ENCODE data around the gene SHISA4.

DNA sequence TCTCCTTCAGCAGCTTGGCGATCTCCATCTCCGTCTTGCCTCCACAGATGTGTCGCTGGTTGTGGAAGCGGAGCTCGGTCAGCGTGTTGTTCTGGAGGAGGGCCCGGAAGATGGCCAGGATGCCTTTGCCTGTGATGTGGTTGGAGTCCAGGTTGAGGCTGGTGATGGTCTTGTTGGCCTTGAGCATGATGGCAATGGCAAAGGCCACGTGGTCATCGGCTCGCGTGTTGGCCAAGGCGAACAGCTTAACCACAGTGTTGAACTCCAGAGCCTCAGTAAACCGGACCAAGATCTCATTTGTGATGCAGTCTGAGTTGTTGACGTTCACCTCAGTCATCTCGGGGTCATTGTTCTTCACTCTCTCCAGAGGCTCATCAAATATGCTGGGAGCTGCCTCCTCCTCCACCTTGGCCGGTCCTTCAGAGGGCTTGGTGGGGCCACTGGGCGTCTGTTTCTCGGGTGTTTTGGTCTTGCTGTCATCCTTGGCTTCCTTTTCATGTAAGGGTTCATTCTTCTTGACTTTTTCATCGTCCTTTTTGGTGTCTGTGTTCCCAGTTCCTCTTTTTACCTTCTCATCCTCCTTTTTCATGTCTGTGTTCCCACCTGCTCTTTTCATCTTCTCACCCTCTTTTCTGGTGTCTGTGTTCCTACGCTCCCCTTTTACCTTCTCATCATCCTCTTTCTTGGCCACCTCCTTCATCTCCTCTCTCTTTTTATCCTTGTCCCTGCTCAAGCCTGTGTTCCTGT is 11.2 kb downstream of the SHISA4 start:
- no peak for TF ChIP-seq POLR2AphosphoS5 (IDR thresholded peaks at IDR 0.05; ENCODE audit: low read depth, low read length)
- TF ChIP-seq, protein P1, sequence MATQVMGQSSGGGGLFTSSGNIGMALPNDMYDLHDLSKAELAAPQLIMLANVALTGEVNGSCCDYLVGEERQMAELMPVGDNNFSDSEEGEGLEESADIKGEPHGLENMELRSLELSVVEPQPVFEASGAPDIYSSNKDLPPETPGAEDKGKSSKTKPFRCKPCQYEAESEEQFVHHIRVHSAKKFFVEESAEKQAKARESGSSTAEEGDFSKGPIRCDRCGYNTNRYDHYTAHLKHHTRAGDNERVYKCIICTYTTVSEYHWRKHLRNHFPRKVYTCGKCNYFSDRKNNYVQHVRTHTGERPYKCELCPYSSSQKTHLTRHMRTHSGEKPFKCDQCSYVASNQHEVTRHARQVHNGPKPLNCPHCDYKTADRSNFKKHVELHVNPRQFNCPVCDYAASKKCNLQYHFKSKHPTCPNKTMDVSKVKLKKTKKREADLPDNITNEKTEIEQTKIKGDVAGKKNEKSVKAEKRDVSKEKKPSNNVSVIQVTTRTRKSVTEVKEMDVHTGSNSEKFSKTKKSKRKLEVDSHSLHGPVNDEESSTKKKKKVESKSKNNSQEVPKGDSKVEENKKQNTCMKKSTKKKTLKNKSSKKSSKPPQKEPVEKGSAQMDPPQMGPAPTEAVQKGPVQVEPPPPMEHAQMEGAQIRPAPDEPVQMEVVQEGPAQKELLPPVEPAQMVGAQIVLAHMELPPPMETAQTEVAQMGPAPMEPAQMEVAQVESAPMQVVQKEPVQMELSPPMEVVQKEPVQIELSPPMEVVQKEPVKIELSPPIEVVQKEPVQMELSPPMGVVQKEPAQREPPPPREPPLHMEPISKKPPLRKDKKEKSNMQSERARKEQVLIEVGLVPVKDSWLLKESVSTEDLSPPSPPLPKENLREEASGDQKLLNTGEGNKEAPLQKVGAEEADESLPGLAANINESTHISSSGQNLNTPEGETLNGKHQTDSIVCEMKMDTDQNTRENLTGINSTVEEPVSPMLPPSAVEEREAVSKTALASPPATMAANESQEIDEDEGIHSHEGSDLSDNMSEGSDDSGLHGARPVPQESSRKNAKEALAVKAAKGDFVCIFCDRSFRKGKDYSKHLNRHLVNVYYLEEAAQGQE (IDR thresholded peaks at IDR 0.05; ENCODE audit: insufficient read depth in 1 of 2, low read depth in 2 of 2, low read length in 2 of 2) = no peak
- no peak for TF ChIP-seq TAF1 (IDR thresholded peaks at IDR 0.05; ENCODE audit: borderline replicate concordance, insufficient read depth, low read length)
- TF ChIP-seq SIN3A (IDR thresholded peaks at IDR 0.05; ENCODE audit: borderline replicate concordance, insufficient read depth, low read length) = no peak
- TF ChIP-seq FOXP2 (optimal IDR thresholded peaks at IDR 0.05; ENCODE audit: borderline replicate concordance, extremely low read depth, extremely low read length, insufficient read depth) = no peak
